Measurements from ENCODE around the gene CCDC187. TPM values are rescaled to one million over a fixed set of nuclear protein-coding genes. Genes with fewer than 3 reads are reported as not detected.

CCDC187 gene
- total RNA-seq, 1 donor from 2014 or later = 0.69 TPM

DNA sequence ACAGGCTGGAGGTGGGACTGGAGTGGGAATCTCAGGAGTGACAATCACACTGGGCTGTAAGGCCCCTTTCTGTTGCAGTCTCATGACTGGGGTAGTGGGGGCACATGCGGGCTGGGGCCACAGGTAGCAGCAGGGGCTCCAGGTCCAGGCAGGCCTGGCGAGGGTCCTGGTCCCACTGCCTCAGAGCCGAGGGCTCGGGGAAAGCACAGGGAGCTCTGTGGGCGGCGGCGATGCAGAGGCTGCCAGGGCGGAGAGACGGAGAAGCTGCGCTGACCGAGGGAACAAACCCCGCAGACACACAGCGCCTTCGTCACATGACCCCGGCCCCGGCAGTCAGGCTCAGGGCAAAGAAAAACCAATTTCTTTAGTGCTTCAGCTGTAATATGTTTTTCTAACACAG, 93.6 kb downstream of the CCDC187 start:
- H3K36me3 Mint-ChIP-seq (ENCODE audit: low read depth) = peaks cover 88% of the 10 kb centered on the region
- CTCF ChIA-PET = no interaction called here
- no peak overlapping the region for H3K27ac Mint-ChIP-seq
- H3K27me3 Mint-ChIP-seq = no peaks in the 10 kb centered on the region
- no peak overlapping the region for H3K4me3 Mint-ChIP-seq
- intact Hi-C loops (cut with micrococcal nuclease) = no loop called here
- POLR2A ChIA-PET = interaction anchor here (1.4 kb wide), 1 partner anchor 15 kb away, joined by 4 read pairs; no protein-coding TSS in a partner anchor
- peaks cover 21% of the 10 kb centered on the region for H3K4me1 Mint-ChIP-seq
- no peaks in the 10 kb centered on the region for H3K9me3 Mint-ChIP-seq
- ATAC-seq (ENCODE audit: low read depth) = no peak
- no peak for TF ChIP-seq CTCF (IDR thresholded peaks at IDR 0.05)
- DNase-seq = no peak

DNA sequence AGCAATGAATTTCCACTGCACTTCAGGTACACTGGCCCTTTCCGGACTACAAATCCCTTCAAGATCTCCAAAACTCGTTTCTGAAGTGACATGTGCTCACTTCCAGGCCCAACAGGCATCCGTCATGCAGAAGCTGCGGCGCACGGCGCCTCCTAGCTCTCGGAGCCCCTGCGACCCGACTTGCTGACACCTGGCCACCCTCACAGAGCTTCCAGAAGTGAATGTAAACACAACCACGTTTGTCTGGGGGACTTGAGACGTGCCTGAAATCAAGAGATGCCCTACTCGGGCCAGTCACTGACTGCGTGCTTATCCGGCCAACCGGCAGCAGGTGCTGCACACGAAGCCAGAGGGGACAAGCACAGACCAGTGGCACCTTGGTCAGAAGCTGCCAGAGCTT, 94.1 kb downstream of the CCDC187 start:
- no peak for TF ChIP-seq CTCF (IDR thresholded peaks at IDR 0.05)
- Mint-ChIP-seq H3K27me3 (no peaks in the 10 kb centered on the region), H3K9me3 (no peaks in the 10 kb centered on the region), H3K4me1 (peaks cover 17% of the 10 kb centered on the region), H3K27ac (no peak overlapping the region), H3K36me3 (ENCODE audit: low read depth) (peaks cover 83% of the 10 kb centered on the region), H3K4me3 (no peak overlapping the region)
- intact Hi-C loops (cut with micrococcal nuclease) = loop anchor here (5.0 kb wide), 1 partner anchor 33 kb away; no protein-coding TSS in a partner anchor
- POLR2A ChIA-PET = interaction anchor here (1.4 kb wide), 1 partner anchor 15 kb away, joined by 4 read pairs; no protein-coding TSS in a partner anchor
- CTCF ChIA-PET = no interaction called here
- ATAC-seq (ENCODE audit: low read depth) (no peak), DNase-seq (no peak)

GRCh38 chr9:136209232-136209631, 94.7 kb downstream of the CCDC187 start:
- Mint-ChIP-seq H3K9me3 (no peaks in the 10 kb centered on the region), H3K4me3 (no peak overlapping the region), H3K27me3 (peaks cover 3% of the 10 kb centered on the region), H3K27ac (no peak overlapping the region), H3K36me3 (ENCODE audit: low read depth) (peaks cover 77% of the 10 kb centered on the region), H3K4me1 (peaks cover 17% of the 10 kb centered on the region)
- ChIA-PET CTCF (no interaction called here), POLR2A (interaction anchor here (1.3 kb wide), 1 partner anchor 14 kb away, joined by 3 read pairs; no protein-coding TSS in a partner anchor)
- DNase-seq (no peak), ATAC-seq (ENCODE audit: low read depth) (no peak)
- intact Hi-C loops (cut with micrococcal nuclease) = loop anchor here (5.0 kb wide), 1 partner anchor 33 kb away; no protein-coding TSS in a partner anchor
- TF ChIP-seq CTCF (IDR thresholded peaks at IDR 0.05) = no peak

DNA sequence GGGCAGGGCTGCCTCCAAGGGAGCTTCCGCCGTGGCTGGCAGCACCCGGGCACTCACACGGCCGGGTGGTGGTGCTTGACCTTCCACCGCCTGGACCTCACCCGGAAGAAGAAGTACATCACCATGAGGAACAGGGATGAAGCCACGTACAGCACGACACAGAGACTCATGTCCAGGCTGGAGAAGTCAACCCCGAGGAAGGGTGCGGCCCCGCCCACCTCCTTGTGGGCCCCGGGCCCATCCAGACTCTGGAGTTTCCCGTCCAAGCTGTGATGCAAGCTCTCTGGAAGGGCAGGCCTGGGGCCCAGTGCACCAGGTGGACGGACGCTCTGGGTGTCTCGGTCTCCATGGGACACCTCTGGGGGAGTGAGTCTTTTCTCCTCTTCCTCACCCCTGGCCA, 95.2 kb downstream of the CCDC187 start:
- ATAC-seq (ENCODE audit: low read depth) (no peak), DNase-seq (no peak)
- Mint-ChIP-seq H3K27me3 (peaks cover 7% of the 10 kb centered on the region), H3K4me1 (peaks cover 22% of the 10 kb centered on the region), H3K27ac (no peak overlapping the region), H3K9me3 (no peaks in the 10 kb centered on the region), H3K36me3 (ENCODE audit: low read depth) (peaks cover 72% of the 10 kb centered on the region), H3K4me3 (no peak overlapping the region)
- ChIA-PET POLR2A (interaction anchor here (1.3 kb wide), 1 partner anchor 15 kb away, joined by 3 read pairs; no protein-coding TSS in a partner anchor), CTCF (no interaction called here)
- TF ChIP-seq CTCF (IDR thresholded peaks at IDR 0.05) = no peak
- intact Hi-C loops (cut with micrococcal nuclease) = loop anchor here (5.0 kb wide), 1 partner anchor 34 kb away; no protein-coding TSS in a partner anchor

GRCh38 chr9:136207616-136208015, 96.3 kb downstream of the CCDC187 start:
- Mint-ChIP-seq H3K4me1 (peaks cover 22% of the 10 kb centered on the region), H3K36me3 (ENCODE audit: low read depth) (peaks cover 61% of the 10 kb centered on the region), H3K27ac (no peak overlapping the region), H3K4me3 (no peak overlapping the region), H3K27me3 (peaks cover 13% of the 10 kb centered on the region), H3K9me3 (no peaks in the 10 kb centered on the region)
- intact Hi-C loops (cut with micrococcal nuclease) = loop anchor here (5.0 kb wide), 1 partner anchor 35 kb away; no protein-coding TSS in a partner anchor
- no peak for ATAC-seq (ENCODE audit: low read depth)
- ChIA-PET CTCF (interaction anchor here (0.7 kb wide), 1 partner anchor 485 kb away, joined by 3 read pairs; no protein-coding TSS in a partner anchor), POLR2A (interaction anchor here (1.5 kb wide), 1 partner anchor 32 kb away, joined by 5 read pairs; no protein-coding TSS in a partner anchor)
- no peak for DNase-seq
- TF ChIP-seq CTCF (IDR thresholded peaks at IDR 0.05) = no peak

All from activated B cell treated with CpG ODN at 0.5 μM for 24 hours (primary cell).